NCI-H2107 treated with DMSO at 0.1 percent for 48 hours (cell line): ENCODE measurements around the gene NFATC2.
A peak's percentile ranks its signal among the peaks of the same experiment; 100 is the strongest.

ENCODE experiments used
- DNase-seq: peaks from one replicate; lab custom pipeline; 2025; ENCODE audit not compliant: unreplicated experiment; lab: John Stamatoyannopoulos, UW

Gene NFATC2

DNA sequence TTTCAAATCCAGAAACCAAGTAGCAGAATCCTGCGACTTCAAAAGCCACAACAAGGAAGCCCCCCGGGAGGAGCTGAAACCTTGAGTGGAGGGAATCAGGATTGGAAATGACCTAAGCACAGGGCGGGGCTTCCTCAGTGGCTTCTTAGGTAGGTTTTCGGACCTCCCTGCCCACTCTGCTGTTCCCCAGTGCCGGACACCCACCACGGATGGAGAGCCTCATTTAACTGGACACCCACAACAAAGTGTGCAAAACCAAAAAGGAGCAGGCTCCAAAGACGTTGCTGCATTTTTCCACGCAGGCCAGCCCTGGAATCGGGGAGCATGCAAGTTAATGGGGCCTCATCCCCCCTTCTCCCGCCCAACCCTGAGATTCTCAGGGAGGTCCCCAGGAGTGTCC is 144.4 kb downstream of the NFATC2 start:
- DNase-seq: no peak

DNA sequence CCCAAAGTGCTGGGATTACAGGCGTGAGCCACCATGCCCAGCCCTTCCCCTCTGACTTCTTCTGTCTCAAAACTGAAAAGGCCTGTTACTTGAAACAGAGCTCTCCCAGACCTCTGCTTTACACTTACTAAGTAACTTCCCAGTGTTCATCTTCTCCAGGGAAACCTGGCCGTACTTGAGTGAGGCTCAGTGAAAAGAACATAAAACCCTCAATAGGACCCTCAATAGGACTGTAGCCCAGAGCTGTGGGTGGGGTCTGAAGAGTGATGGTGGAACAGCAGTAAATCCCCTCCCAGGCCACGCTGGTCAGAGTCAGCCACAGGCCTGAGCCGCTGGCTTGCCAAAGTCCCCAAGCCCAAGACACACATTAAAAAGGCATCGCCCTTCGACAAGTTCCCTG is 145.4 kb downstream of the NFATC2 start:
- no peak for DNase-seq

DNA sequence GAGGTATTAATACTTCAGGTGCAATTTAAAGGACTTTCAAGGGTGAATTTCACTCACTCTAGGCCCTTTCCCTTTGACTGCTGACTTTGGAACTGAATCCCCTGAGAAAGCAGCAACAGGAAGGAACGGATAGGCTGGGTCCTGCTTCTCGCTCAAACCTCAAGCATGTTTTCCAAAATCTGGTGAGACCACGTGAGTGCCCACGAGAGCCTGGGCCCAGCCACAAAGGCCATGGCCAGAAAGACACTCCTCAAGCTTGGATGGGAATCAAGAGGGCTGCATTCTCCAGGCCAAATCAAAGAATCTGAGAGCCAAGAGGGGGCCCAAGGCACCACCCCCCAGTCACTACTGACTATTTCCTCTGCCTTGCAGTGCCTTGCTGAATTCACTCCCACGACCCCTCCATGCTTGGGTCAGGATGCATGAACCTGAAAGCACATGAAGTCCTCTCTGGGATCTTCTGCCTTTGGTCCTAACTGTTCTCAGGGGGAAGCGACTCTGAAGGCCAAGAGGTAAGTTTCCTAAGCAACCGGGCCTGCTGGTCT is 146.1 kb downstream of the NFATC2 start:
- DNase-seq: no peak

DNA sequence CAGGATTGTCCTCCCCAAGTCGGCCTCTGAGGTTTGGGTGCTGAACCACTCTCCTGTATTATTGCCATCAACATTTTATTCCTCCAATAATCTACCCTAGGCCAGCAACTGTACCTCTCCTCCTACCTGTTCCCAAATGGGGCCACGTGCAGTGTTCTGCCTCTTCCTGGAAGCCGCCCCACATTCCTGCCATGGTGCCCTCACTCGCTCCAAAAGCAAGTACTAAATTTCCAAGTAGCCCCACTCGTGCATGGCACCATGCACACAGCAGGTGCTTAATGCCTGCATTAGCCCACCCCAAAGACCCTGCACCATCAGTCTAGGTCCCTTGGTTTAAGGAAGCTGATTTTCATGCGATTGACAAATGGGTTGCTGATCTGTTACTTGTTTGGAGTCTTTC is 147.8 kb downstream of the NFATC2 start:
- DNase-seq: no peak

- no peak for DNase-seq
These were observed 148.9 kb downstream of the NFATC2 start for GRCh38 chr20:51393571-51393970.

DNA sequence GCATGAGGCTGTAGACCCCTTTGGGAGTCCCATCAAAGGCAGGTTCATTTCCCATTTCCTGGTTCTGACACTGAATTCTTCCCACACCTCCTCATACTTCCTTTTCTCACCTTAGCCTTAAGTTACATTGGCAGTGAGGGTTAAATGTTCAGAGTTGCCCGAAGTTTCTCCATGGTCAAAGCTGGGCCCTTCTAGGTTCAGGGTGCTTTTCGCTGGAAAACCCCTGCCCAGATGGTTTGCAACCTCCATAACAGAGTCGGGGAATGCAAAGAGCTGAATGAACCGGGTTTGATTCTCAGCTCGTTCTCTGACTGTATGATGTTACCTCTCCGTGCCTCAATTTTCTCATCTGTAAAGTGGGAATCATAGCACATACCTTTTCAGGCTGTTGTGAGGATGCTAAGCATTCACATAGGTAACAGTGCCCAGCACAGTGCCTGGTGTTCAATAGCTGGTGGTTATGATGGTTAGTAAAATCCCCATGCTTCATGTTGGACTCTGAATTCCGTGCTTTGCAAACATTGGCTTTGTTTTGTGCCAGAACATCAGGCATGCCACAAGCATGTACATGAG is 149.8 kb downstream of the NFATC2 start:
- no peak for DNase-seq

- no peak for DNase-seq
These were observed 150.6 kb downstream of the NFATC2 start for GRCh38 chr20:51391926-51392325.

DNA sequence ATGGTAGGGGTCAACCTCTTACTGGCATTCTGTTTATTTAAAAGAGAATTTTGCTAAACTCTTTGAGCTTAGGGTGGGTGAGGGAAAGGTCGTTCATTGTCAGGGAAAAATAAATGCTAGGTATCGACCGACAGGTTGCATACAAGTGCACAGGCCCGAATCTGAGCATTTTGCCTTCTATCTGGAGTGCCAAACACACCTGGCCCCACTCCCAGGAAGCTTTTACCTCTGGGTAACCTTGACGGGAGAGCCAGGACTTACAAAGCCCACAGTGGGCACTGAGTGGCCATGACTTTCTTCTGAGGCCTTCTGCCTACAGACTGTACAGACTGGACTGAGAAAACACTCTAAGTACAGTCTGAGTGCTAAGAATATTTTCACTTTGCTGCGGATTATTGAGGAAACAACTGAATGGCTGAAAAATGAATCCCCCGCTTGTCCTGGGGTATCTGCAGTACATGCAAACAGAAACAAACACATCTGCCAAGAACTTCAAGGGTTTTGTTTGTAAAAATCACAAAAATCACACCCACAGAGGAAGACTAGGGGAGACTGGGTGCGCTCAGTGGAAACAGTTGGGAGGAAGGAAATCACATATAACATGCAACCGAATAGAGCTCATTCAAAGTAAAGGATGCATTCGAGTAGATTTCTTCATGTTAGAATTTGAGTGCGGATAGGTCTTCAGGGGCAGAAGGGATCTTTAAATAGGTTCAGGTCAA is 152.8 kb downstream of the NFATC2 start:
- DNase-seq: no peak

- no peak for DNase-seq
These were observed 153.6 kb downstream of the NFATC2 start for GRCh38 chr20:51388756-51389542.

DNA sequence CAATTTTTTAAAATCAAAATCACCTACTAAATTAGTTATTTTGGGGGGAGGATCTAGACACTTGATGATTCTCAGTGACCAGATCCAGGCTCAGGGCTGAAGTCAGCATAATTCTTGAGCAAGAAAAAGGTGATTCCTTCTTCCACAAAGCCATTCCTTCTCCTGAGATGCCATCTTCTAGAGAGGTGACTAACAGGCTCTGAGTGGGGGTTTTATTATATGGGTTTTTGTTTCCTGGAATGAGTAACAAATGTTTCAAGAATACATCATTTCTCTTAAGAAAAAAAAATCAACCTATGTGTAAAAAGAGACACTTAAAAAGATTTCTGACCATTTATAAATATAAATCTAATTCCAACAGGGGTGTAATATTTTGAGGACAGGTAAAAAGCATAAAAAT is 154.3 kb downstream of the NFATC2 start:
- DNase-seq: no peak

GRCh38 chr20:51387125-51387875 is 155.2 kb downstream of the NFATC2 start:
- no peak for DNase-seq

DNA sequence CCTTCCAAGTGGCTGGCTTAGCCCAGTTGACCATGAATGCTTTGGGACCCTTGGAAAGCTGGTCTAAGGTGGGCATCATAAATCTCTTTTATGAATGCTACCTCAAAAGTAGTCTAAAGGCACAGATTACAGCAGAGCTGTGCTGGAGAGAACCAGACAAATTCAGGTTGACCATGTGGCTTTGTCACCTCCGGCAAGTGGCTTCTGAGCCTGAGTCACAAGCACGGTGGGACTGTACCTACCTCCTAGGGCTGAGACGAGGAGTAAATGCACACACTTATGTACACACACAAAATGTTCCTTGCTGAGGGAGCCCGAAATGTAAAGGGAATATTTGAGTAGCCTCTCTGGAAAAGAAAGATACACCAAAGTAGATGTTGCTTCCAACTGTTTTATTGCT is 155.9 kb downstream of the NFATC2 start:
- DNase-seq: no peak

GRCh38 chr20:51385646-51386530 is 156.6 kb downstream of the NFATC2 start:
- no peak for DNase-seq

DNA sequence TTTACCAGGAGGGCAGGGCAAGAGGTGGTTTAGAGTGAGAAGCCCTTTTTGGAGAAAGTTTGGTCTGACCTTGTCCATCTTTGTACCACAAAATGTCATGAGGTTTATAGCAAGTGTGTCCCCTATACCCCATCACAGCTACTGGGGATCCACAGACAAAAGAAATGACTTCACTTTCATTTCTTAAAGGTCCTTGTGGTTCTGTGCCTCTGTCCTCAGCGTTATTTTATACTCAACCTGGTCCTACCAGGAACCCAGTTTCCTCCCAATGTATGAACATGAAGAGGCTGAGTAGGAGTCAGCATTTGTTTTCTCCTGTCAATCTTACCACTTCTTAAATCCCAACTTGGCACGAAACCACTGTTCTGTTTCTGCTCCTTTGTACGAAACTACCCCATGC is 157.6 kb downstream of the NFATC2 start:
- no peak for DNase-seq

DNA sequence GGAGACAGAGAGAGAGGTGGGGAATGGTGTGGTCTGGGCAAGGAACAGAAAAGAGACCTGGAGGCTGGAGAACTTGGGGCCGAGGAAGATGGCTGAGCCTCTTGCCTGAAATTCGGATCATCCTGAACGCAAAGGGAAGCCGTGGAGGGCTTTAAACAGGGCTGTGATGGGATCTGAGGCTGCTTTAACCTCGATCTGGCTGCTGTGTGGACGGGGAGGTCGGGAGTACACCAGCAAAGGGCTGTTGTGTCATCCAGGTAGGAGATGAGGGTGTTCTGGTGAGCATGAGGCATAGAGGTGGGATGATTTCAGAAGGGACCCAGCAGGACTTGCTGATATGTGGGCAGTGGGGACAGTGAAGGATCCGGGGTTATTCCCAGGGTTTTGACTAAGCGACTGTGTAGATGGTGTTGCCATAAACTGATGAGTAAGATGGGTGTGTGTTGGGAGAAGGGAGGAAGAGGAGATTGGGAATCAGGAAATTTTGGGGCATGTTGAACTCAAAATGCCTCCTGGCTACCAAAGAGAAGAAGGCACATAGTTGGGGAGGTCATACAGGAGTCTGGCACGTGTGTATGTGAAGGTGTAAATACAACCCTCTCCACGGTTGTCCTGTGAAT is 158.5 kb downstream of the NFATC2 start:
- DNase-seq: no peak

DNA sequence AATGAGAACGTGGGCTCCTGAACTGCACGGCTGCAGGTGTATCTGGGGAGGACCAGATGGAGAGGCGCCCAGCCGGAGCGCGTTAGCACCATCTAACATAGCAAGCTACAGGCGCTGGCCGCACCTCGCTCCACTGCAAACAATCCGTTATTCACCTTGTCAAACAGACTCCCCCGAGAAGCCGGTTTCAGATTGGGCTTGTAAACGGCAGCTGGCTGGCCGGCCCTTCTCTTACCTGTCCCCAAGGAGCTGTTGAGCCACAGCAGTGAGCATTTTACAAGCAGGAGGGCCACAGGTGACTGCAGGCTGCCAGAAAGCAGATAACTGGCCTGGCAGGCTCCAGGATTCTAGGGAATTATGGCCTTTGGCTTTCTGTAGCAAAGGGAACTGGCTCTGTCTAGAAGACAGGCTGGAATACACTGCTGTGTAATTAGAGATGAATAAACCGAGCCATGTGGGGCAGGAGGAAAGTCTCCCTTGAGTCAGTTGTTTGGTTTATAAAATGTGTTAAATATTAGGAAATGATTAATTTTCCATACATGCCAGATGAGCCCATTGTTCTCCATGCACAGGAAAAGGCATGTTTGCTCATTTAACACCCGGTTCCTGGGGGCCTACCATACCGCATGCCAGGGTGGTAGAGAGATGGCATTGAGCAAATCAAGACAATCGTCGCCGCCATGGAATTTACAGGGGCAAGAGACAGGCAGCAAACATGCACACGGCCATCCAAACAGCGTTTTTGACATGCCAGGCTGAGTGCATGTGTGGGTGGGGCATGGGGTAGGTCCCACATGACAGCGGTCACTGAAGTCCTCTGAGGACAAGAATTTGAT is 159.3 kb downstream of the NFATC2 start:
- peak; percentile 94 for DNase-seq

DNA sequence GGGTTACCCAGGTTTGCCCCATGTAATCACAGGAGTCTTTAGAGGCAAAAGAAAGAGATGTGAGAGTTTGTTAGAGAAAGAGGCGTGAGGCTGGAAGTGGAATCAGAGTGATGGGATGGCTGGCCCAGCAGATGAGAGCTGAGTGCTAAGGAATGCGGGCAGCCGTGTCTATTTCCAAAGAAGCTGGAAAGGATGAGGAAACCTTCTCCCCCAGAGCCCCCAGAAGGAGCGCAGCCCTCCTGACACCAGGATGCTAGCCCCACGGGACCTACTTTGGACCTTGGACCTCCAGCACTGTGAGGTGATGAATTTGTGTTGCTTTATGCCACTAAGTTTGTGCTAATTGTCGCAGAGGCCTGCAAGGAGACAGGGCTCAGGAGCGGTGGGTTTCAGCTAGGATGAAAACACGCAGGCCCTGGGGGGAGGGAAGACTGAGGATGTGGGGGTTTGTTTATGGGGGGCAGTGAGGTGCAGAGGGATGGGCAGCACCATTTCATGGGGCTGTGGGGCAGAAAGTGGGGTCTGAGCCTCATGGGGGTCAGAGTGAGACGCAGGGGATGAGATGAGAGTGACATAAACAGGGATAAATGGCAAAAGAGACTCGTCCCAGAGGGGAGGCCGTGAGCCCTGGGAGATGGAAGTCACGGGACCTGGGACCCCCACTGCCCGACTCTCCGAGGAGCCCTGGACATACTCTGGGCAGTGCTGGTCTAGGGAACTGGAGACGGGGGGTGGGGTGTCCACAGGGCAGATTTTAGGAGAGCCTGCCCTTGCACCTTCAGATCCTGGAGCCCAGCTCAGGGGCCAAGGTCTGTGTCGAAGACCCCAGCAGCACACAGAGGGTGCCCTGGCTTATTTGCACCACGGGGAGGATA is 160.2 kb downstream of the NFATC2 start:
- DNase-seq: no peak

DNA sequence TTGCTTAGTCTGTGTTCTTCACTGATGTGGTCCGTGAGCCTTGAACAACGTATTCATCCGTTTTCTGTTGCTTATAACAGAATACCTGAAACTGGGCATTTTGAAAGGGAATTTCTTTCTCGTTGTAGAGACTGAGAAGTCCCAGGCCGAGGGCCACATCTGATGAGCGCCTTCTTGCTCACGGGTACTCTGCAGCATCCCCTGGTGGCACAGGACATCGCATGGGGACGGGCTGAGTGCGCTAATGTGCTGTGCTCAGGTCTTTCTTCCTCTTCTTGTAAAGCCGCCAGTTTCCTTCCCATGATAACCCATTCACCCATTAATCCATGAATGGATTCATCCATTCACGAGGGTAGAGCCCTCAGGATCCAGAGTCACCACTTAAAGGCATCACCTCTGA is 161.0 kb downstream of the NFATC2 start:
- DNase-seq: no peak
